Upper lobe of left lung (tissue), 6 donors: ENCODE measurements around the gene ZNF540. TPM values are rescaled to one million over a fixed set of nuclear protein-coding genes. Genes with fewer than 3 reads are reported as not detected.

Experiments used
- ATAC-seq, 2 donors: fragments of 200-7000 bp; cut with Tn5 transposase; one replicate each; pipeline ENCODE4 v1.9.1; 2022; ENCODE audit warnings: mild to moderate bottlenecking in 2 of 2, moderate library complexity in 2 of 2; ENCODE audit not compliant: low FRiP score in 2 of 2
- DNase-seq, 2 donors: peaks; one replicate each; pipeline ENCODE4 v3.0.0-alpha.2; 2019 to 2020
- H3K27ac ChIP-seq, 4 donors: fragments of 200-600 bp; sonication (generic); one replicate each; pipeline ENCODE4 v1.5.1; 2016 to 2019
- H3K27me3 ChIP-seq, 4 donors: fragments of 200-600 bp; sonication (generic); one replicate each; pipeline ENCODE4 v1.5.1; 2017 to 2019
- H3K36me3 ChIP-seq, 4 donors: fragments of 200-600 bp; sonication (generic); one replicate each; pipeline ENCODE4 v1.5.1; 2016 to 2019
- H3K4me1 ChIP-seq, 4 donors: fragments of 200-600 bp; sonication (generic); one replicate each; pipeline ENCODE4 v1.5.1; 2018 to 2019
- H3K4me3 ChIP-seq, 4 donors: fragments of 200-600 bp; sonication (generic); one replicate each; pipeline ENCODE4 v1.5.1; 2017 to 2019; ENCODE audit warnings: mild to moderate bottlenecking in 2 of 4, moderate library complexity in 1 of 4
- H3K9me3 ChIP-seq, 4 donors: fragments of 200-600 bp; sonication (generic); one replicate each; pipeline ENCODE4 v1.5.1; 2018 to 2019
- EP300 ChIP-seq, 4 donors: sonication (generic); formaldehyde crosslinking; IDR thresholded peaks; one replicate each; pipeline ENCODE4 v1.5.1; 2017; ENCODE audit warnings: antibody characterized with exemption in 4 of 4, control low read depth in 2 of 4
- POLR2A ChIP-seq, 4 donors: fragments of 450-650 bp; IDR thresholded peaks; one replicate each; pipeline ENCODE4 v1.5.1; 2016 to 2017; ENCODE audit warnings: antibody characterized with exemption in 4 of 4, mild to moderate bottlenecking in 2 of 4
- POLR2AphosphoS5 ChIP-seq, 2 donors: sonication (generic); formaldehyde crosslinking; IDR thresholded peaks; one replicate each; pipeline ENCODE4 v1.5.1; 2017; ENCODE audit warnings: antibody characterized with exemption in 2 of 2
- WGBS, 2 donors: methylation state at CpG; one replicate each; pipeline ENCODE4 v1.1.5; 2017 to 2018; 5-methylcytosine and 5-hydroxymethylcytosine counted together
- total RNA-seq, 6 donors: library from RNA; depleted of rRNA in 4 of 6; stranded (reverse); fragments of >200 nt in 4 of 6; gene quantifications; one replicate each; pipeline versions ENCODE4 v1.1.0 to v1.2.1, GENCODE V29; 2016 to 2021
- TF ChIP-seq, protein P1 (sequence below), 6 experiments: fragments of 450-650 bp in 4 of 6; fragments of 200-600 bp in 2 of 6; sonication (generic) in 2 of 6; IDR thresholded peaks; one replicate each; pipeline ENCODE4 v1.5.1; 2016 to 2019; ENCODE audit warnings: antibody characterized with exemption in 6 of 6
- donor health status: DM: no; HTN: no; CAD: no; lungs with moderate emphysema.
- donor health status: DM: no; HTN: yes; CAD: no; lungs with severe emphysema.

Gene ZNF540
- total RNA-seq, 6 donors from 2014 or later, result 1.7 to 5.3 (median 4.0) TPM

DNA sequence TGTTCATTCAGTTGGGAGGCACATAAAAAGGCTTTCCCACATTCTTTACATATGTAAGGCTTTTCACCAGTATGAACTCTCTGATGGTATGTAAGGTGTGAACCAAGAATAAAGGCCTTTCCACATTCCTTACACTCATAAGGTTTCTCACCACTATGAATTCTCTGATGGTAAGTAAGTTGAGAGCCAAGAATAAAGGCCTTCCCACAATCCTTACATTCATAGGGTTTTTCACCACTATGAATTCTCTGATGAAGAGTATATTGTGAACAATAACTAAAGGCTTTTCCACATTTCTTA is 29.4 kb upstream of the ZNF540 start:
- TF ChIP-seq POLR2AphosphoS5 (IDR thresholded peaks at IDR 0.05) (no peak), EP300 (IDR thresholded peaks at IDR 0.05) (no peak), POLR2A (IDR thresholded peaks at IDR 0.05) (no peak)
- TF ChIP-seq, protein P1, sequence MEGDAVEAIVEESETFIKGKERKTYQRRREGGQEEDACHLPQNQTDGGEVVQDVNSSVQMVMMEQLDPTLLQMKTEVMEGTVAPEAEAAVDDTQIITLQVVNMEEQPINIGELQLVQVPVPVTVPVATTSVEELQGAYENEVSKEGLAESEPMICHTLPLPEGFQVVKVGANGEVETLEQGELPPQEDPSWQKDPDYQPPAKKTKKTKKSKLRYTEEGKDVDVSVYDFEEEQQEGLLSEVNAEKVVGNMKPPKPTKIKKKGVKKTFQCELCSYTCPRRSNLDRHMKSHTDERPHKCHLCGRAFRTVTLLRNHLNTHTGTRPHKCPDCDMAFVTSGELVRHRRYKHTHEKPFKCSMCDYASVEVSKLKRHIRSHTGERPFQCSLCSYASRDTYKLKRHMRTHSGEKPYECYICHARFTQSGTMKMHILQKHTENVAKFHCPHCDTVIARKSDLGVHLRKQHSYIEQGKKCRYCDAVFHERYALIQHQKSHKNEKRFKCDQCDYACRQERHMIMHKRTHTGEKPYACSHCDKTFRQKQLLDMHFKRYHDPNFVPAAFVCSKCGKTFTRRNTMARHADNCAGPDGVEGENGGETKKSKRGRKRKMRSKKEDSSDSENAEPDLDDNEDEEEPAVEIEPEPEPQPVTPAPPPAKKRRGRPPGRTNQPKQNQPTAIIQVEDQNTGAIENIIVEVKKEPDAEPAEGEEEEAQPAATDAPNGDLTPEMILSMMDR (IDR thresholded peaks at IDR 0.05), result no peak
- H3K9me3 ChIP-seq, result peaks cover 0 to 100% (median 57%) of the 10 kb centered on the region in 4 donors

GRCh38 chr19:37572203-37572602 is 22.5 kb upstream of the ZNF540 start:
- DNase-seq, result no peak
- H3K36me3 ChIP-seq, result peaks cover 0 to 22% (median 3%) of the 10 kb centered on the region in 4 donors
- H3K27ac ChIP-seq, result no peak overlapping the region
- H3K9me3 ChIP-seq, result peaks cover 0 to 48% (median 12%) of the 10 kb centered on the region in 4 donors
- TF ChIP-seq EP300 (IDR thresholded peaks at IDR 0.05), result no peak
- TF ChIP-seq POLR2AphosphoS5 (IDR thresholded peaks at IDR 0.05), result no peak
- TF ChIP-seq POLR2A (IDR thresholded peaks at IDR 0.05), result no peak
- TF ChIP-seq, protein P1 (IDR thresholded peaks at IDR 0.05), result no peak
- H3K27me3 ChIP-seq, result no peaks in the 10 kb centered on the region
- no peak overlapping the region for H3K4me3 ChIP-seq
- H3K4me1 ChIP-seq, result no peaks in the 10 kb centered on the region
- no peak for ATAC-seq

More for the DNA sequence above, 29.4 kb upstream of the ZNF540 start:
- ATAC-seq (no peak), DNase-seq (no peak)
- H3K4me1 ChIP-seq, result no peaks in the 10 kb centered on the region
- H3K4me3 ChIP-seq, result no peak overlapping the region
- H3K27ac ChIP-seq, result no peak overlapping the region
- H3K27me3 ChIP-seq, result no peaks in the 10 kb centered on the region
- peaks cover 3 to 41% (median 22%) of the 10 kb centered on the region in 4 donors for H3K36me3 ChIP-seq

- ATAC-seq, result no peak
- no peak overlapping the region for H3K4me3 ChIP-seq
- H3K9me3 ChIP-seq, result peaks cover 68 to 98% (median 85%) of the 10 kb centered on the region in 4 donors
- DNase-seq, result no peak
- no peak overlapping the region for H3K27ac ChIP-seq
- no peaks in the 10 kb centered on the region for H3K4me1 ChIP-seq
- no peak for TF ChIP-seq POLR2AphosphoS5 (IDR thresholded peaks at IDR 0.05)
- 75 to 81% methylated on average over 2 of the region's 2 CpGs for WGBS, 2 donors
- peaks cover 9 to 85% (median 59%) of the 10 kb centered on the region in 4 donors for H3K36me3 ChIP-seq
- H3K27me3 ChIP-seq, result no peaks in the 10 kb centered on the region
Observed at GRCh38 chr19:37583340-37583739, 11.3 kb upstream of the ZNF540 start.

DNA sequence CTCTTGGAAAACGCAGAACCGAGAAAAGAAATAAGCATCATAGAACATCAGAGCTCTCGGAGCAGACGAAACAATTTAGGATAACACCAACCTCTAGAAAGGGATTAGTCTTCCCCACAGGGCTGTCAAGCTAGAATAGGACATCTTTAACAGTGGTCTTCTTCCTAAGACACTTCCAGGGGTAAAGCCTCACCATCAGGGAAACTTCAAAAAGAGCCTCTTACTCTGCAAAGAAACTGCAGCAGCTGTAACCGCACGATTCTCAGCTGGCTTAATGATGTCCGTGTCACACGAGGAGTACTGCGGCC is 726 bp upstream of the ZNF540 start:
- DNase-seq (no peak), ATAC-seq (no peak)
- peaks cover 23 to 40% (median 23%) of the 10 kb centered on the region in 4 donors for H3K9me3 ChIP-seq
- no peaks in the 10 kb centered on the region for H3K27me3 ChIP-seq
- 6 to 10% methylated on average over 8 to 9 of the region's 9 CpGs for WGBS, 2 donors
- TF ChIP-seq POLR2A (IDR thresholded peaks at IDR 0.05), result no peak
- TF ChIP-seq POLR2AphosphoS5 (IDR thresholded peaks at IDR 0.05), result no peak
- TF ChIP-seq EP300 (IDR thresholded peaks at IDR 0.05), result no peak
- TF ChIP-seq, protein P1 (IDR thresholded peaks at IDR 0.05), result no peak
- H3K4me1 ChIP-seq, result peaks cover 7 to 18% (median 16%) of the 10 kb centered on the region in 4 donors
- H3K27ac ChIP-seq, result peak overlapping the region; percentile 77 to 94 (median 86)
- peaks cover 0 to 7% (median 3%) of the 10 kb centered on the region in 4 donors for H3K36me3 ChIP-seq
- H3K4me3 ChIP-seq, result peak overlapping the region; percentile 53 to 74 (median 66)

- Histone ChIP-seq H3K9me3 (peaks cover 12 to 35% (median 21%) of the 10 kb centered on the region in 4 donors), H3K27ac (peak overlapping the region; percentile 77 to 94 (median 86)), H3K36me3 (peaks cover 3 to 17% (median 11%) of the 10 kb centered on the region in 4 donors), H3K27me3 (no peaks in the 10 kb centered on the region), H3K4me1 (peaks cover 7 to 18% (median 16%) of the 10 kb centered on the region in 4 donors), H3K4me3 (peak overlapping the region; percentile 62 to 74 (median 66))
- TF ChIP-seq POLR2AphosphoS5 (IDR thresholded peaks at IDR 0.05) (no peak), POLR2A (IDR thresholded peaks at IDR 0.05) (peak in 1 of 4 donors; percentile 27)
- 0% methylated on average over 18 to 19 of the region's 20 CpGs for WGBS, 2 donors
- DNase-seq (peak; percentile 71 to 88), ATAC-seq (peak; percentile 88)
Observed at GRCh38 chr19:37594982-37595382, 306 bp downstream of the ZNF540 start.
